Middle frontal gyrus (tissue), 1 donor: ENCODE results near the gene BUD31.
"Not testable (repeated sequence)": the region's sequence is repeated elsewhere in the genome, so short reads cannot be mapped to it uniquely, and the experiment has no call there.

ENCODE experiments used
- DNase-seq: peaks from one replicate; pipeline ENCODE4 v3.0.0-alpha.2; 2015; ENCODE audit warnings: low spot score; ENCODE audit errors: extremely low spot score

The BUD31 gene

DNA sequence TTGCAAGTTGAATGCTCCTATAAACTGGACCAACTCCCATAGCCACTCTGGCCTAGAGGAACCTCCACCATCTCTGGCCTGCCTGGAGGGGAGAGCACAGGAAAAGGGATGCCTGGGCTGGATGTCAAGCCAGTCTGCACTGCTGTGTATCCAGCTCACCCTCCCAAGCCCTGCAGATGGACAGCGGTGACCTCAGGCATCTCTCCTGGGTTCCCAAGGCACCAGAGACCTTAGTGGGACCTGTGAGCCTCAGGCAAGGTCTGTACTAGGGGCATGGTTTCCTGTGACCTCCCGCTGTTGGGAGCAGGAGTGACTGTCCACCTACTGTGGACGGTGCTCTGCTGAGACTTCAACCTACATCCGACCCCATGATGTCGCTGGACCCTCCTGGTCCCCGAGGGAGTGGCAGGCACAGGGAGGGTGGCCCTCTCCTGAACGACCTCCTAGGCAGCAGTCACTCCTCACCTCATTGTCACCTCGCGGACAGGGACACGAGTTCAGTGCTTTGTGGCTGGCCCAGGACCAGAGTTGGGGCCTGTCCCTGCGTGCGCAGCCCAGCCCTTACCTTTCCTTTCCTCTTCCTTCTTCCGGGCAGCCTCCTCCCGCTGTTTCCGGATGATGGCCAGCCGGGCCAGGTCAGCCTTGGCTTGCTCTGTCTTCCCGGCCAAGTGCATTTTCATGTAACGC lies 11.3 kb upstream of the BUD31 start:
- no peak for DNase-seq

DNA sequence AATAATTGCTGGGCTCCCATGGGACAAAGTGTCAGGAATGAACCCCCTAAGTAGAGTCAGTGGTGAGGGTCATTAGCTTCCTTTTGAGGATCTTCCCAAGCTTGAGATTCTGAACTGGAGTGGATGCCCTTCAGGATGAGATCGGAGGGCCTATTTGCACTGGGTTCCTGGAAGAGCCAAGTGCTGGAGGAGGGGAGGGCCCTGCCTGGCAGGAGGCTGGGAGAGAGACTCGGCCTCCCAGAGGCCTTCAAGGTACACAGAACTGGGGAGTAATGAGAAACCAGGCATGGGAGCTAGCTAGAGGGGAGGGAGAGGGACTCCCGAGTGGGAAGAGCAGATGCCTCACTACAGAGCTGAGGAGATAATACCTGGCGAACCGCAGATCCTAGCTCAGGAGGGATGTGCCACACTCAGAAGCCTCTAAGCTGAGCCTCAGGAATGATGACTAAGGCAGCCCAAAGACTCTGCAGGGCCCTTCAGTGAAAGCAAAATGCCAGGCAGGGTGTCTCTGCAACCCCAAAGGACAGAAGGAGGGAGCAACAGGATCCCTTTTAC lies 9.8 kb upstream of the BUD31 start:
- DNase-seq = no peak

DNA sequence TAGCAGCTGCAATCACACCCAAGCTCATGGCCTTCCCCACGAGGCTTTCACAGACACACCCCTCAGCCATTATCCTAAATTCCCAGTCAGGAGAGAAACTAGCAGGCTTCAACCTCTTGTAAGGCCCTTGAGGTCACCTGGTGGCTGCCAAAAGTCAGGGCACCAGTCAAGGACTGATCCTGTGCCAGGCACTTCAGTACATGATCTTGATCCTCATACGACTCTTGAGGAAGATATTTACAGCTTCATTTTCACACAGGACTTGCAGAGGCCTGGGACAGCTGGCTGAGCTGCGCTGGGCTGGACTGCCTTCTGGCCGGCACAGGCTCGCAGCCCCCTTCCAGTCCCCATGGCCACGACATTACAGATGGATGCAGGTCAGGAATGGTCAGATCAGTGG lies 9.2 kb upstream of the BUD31 start:
- no peak for DNase-seq

DNA sequence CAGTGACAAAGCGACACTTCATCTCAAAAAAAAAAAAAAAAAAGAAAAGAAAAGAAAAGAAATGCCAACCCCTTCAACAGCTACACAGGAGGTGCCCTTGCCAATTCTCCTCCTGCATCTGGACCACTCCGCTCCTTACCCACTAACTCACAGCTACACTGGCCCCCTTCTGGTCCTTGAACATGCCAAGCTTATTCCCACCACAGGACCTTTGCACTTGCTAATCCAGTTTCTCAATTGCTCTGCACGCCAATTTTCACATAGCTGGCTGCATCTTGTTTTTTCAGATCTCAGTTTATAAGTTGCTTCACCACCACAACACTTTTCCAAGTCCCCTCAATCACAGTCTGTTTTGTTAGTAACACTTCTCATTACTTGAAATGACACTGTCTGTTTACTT lies 5.9 kb upstream of the BUD31 start:
- no peak for DNase-seq

DNA sequence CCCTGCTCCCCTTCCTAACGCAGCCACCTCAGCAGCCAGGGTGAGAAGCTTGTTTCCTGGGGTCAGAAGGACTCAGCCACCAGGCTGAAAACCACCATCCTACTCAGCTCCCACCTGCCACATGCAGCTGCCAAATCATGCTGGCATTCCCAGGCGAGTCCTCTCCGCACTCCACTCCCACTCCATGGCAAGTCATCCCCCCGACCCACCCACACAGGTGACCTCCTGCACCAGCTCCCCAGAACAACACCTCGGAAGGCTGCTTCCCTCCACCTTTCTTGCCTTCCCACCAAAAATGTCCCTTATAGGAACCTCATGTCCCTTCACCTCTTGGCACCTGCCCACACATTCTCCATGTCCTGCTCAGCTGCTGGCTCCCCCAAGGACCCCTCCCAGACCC lies 5.0 kb upstream of the BUD31 start:
- no peak for DNase-seq

DNA sequence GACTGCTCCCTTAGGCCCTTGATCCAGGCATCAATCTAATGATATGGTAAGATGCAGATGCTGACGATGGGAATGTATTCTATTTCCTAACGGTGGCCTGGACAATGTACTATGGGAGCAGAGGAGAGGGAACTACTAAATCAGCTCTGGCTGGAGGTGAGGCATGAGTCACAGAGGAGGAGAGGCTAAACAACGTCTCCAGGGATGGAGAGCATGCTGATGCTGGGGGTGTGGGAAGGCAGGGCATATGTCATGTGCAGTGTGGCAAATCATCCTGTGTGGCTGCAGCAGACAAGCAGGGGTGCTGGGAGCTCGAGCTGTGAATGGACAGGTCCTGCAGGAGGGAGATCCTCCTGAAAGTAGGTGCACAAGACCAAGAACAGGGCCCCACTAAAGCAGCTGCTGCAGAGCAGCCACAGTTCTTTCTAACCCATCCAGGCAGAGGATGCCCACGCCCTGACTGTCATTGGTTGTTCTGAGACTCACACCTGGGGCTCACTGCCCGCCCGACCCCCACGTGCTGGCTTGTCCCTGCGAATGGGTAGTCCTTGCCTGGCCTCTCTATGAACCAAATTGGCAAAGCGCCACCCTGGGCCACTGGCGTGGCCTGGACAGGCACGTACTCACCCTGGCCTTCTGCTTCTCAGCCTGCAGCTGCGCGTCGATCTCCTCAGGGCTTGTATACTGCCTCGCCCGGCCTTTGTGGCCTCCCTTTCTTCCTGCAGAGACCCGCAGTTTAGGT lies 4.4 kb upstream of the BUD31 start:
- no peak for DNase-seq

DNA sequence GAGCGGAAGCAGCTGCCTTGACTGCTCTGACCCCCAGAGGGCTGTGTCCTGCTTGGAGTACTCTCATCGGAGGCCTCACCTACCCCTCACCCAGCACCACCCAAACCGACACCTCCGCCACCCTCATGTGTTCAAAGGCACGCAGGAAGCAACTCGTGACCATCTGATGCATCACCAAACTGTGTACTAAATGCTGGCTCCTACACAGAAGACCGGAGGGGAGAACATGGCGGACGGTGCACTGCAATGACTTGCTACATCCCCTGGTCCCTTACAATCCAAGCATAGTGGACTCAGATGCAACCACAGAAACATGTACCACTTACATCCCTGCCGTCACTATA lies 3.8 kb upstream of the BUD31 start:
- DNase-seq = no peak

DNA sequence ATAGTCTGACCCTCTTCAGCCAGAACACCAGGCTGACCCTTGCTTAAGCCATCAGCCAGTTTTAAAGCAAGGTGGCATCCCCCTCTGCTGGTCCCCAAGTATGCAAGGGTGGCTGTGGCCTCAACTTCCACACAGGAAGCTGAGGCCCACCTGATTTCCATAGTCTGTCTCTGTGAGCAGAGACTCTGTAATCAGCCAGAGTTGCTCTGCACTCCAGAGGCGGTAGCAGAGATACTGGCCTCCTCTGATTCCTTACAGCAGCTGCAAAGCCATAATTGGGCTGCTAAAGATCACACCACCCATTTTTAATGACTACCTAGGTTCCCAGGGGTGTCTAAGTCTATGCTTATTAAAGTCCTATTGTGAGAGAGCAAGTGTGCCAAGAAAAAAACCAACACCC lies 2.2 kb upstream of the BUD31 start:
- no peak for DNase-seq

DNA sequence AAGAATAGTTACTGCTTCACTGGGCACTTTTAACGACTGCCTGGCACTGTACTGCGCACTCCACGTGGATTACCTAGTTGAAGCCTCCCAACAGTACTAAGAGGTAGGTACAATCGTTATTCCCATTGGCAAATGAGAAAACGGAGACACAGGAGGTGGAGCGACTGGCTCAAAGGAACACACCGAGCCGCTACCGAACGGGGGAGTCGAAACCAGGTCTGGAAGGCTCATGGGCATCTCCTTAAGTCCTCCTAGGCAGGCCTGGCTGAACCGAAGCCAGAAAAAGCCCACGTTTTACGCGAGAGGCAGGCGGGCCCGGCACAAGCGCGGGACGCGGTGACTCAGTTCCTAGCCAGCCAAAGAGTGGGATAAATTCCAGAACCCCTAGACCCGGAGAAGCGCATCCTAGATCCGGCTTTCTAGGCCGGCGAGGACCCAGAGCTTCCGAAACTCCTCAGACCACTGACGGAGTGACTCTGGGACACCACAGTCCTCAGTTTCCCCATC lies 844 bp upstream of the BUD31 start:
- DNase-seq = peak; percentile 21

DNA sequence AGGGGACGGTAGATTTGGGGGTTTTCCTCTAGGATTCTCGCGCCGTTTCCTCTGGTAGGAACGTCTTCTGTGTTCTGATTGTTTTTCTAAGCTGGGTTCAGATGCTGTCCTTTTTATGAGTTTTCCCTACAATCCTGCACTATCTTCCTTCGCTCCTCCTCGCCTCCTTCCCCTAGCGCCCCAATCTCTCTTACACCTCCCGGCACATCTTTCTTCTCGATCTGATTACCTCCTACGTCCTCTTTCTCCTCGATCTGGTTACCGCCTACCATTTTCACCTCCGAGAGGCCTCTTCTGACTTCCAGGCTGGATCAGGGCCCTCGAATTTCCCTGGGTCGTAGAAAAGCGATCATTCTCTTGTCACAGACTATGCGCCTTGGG lies 413 bp downstream of the BUD31 start:
- no peak for DNase-seq

DNA sequence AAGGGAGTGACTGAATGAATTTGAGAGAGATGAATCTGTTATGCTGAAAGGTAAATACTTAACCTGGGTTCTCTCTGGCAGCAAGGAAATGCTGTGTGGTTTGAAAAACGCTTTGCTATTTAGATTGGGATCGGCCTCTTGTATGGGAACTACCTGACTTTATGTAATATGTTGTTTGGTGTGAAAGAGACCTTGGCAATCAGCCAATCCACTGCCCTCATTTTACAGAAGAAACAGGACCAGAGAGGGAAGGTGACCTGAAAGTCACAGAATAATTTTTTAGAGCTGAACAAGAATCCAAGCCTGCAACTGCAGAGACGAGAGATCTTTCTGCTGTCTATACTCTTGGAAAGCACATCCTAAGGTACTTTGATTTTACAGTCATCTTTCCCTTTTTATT lies 1.0 kb downstream of the BUD31 start:
- DNase-seq = no peak

DNA sequence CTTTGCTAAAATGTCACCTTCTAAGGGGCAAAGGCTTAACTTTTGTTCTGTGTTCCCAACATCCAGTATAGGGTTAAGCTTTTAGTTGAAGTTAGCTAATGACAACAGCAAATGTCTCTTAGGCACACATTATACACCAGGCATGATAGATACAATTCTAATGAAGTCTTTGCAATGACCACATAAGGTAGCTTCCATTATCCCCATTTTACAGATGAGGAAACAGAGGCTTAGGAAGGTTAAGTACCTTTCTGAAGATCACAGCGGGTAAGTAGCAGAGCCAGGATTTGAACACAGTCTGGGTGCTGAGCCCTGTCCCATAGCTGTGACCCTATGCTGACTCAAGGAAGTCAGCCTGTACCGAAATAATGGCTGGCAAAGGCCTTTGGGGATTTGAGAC lies 1.9 kb downstream of the BUD31 start:
- DNase-seq = no peak

DNA sequence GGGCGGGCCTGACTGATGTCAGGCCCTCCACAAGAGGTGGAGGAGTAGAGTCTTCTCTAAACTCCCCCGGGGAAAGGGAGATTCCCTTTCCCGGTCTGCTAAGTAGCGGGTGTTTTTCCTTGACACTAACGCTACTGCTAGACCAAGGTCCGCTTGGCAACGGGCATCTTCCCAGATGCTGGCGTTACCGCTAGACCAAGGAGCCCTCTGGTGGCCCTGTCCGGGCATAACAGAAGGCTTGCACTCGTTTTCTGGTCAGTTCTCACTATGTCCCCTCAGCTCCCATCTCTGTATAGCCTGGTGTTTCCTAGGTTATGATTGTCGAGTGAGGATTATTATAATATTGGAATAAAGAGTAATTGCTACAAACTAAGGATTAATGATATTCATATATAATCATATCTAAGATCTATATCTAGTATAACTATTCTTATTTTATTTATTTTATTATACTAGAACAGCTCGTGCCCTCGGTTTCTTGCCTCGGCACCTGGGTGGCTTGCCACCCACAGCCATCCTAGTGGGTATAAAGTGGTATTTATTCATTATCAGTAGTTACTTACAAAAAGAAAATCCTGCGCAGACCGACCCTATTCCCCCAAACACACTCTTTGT lies 6.9 kb downstream of the BUD31 start:
- not testable (repeated sequence) for DNase-seq

DNA sequence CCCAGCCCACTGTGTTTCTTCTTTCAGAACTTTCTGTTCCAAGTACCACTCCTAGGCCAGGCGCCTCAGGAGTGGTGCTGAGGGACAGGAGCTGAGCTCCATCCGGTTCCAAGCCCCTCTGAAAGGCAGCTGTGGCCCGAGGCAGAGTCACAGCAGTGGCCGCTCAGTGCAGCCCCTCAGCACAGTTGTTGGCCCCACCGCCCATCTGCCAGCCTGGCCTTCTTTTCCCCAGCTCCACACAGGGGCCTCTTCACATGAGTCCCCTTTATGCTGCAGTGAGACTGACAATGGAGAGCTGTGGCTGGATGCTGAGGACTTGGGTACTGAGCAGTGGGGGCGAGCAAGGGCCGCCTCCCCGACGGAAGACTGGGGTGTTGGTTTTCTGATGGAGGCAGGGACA lies 9.5 kb downstream of the BUD31 start:
- no peak for DNase-seq

DNA sequence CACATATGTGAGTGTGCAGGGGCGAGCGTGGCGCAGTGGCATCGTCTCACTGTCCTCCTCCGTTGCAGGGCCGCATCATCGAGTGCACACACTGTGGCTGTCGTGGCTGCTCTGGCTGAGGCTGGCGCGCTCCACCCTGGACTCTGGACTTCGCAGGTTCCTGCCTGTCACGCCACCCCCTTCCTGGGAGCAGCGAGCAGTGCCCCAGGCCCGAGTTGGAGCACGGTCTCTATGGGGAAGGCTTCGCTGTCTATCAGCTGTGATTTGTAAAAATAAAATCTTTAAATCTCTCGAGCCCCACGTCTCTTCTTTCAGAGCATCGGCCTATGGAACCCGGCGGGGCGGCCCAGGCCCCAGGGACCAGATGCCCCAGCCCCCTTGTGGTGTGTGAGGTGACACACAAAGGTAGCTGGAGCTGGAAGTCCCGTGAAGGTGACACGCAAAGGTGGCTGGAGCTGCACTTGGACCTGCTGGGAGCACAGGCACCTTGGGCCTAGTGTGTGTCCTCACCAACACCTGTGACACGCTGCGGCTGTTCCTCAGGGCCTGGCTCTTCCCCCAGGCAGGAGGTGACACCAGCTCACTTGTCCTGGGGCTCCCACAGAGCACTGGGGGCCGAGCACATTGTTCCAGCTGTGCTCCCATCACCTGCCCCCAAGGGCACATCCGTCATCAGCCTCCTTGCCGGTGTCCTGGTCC lies 10.7 kb downstream of the BUD31 start:
- no peak for DNase-seq

DNA sequence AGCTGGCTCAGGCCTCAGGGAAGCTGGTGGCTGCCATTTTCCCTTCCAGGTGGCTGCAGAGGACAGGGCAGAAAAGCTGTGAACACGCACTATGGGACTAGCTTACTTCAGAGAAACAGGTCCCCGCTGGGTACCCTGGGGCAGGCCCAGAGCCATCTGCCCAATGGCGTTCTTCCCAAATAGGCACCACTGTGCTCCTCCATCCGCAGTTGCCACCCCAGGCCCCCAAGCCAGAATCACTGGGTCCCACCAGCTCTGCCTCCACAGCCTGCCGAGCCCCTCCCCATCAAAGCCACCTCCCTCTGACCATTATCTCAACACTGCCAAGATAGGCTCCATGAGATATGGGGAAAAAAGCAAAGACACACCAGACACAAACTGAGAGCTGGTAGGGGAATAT lies 11.4 kb downstream of the BUD31 start:
- DNase-seq = no peak

DNA sequence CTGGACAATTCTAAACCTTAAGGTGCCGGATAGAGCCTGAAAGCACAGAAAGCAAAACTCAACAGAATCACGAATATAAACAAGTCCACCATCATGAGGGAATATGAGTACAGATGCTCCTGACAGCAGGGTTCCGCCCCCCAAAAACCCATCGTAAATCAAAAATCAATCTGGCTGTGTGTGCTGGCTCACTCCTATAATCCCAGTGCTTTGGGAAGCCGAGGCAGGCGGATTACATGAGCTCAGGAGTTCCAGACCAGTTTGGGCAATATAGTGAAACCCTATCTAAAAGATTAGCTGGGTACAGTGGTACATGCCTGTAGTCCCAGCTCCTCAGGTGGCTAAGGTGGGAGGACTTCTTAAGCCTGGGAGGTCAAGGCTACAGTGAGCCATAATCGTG lies 12.2 kb downstream of the BUD31 start:
- DNase-seq = no peak

DNA sequence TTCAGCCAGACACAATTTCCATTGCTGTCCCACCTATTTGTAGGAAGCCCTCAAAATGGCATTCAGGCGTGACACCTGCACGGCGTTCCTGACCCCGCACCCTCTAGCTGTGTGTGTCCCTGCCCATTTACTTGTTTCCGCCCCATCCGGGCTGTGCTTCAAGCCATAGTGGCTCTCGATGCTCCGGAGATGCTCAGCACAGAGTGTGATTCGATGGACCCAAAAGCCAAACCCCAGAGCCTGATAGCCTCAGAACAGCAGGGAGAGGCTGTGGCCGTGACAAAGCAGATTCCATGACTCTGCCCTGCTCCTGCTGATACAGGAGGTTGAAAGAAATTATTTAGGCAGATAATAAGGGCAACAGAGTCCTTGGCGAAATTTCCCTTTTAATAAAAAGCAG lies 13.4 kb downstream of the BUD31 start:
- no peak for DNase-seq

DNA sequence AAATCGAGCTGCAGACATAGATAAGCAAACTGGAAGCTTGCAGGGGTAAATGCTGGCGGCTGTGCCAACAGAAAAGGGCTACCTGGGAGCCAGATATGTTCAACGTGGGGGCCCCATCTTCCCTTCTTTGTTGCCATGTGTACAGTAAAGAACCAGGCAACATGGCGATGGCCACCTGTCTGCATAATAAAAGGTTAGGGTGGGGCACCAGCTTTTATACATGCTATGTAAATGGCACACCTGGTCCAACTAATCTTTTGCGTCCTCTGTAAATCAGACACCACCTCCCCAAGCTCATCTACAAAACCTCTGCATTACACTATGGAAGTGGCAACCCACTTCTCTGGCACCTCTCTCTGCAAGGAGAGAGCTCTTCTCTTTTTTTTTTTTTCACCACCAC lies 13.9 kb downstream of the BUD31 start:
- no peak for DNase-seq

DNA sequence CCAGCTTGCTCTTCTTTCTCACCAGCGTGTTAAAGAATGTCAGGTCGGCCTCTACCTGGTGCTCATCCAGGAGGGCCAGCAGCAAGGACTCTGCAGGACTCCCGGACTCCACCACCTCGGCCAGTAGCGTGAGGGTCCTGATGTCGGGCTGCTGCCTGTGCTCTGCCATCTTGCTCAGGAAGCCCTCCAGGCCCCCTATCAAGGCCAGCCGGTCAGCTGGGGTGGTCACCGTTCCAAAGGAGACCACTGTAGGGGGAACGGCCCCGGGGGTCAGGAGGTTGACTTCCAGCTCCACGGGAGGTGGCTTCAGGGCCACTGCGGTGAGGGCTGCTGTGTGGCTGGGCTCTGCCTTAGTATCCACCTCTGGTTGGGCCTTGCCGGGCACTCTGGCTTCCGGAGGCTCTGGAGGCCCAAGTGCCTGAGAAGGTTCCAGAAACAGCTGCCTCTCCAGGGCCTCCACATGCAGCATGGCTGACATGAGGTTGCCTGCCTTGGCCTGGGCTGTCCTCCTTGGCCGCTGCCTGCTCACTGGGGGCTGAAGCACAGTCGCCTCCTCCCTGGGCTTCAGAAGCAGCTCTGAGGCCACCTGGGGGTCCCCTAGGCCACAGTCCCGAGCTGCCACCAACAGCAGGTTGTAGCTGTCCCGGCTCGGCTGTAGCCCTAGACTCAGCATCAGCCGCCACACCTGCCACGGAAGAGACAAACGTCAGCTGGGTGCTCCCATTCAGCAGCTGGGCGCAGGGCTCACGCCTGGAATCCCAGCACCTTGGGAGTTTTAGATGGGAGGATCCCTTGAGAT lies 16.4 kb downstream of the BUD31 start:
- DNase-seq = no peak

DNA sequence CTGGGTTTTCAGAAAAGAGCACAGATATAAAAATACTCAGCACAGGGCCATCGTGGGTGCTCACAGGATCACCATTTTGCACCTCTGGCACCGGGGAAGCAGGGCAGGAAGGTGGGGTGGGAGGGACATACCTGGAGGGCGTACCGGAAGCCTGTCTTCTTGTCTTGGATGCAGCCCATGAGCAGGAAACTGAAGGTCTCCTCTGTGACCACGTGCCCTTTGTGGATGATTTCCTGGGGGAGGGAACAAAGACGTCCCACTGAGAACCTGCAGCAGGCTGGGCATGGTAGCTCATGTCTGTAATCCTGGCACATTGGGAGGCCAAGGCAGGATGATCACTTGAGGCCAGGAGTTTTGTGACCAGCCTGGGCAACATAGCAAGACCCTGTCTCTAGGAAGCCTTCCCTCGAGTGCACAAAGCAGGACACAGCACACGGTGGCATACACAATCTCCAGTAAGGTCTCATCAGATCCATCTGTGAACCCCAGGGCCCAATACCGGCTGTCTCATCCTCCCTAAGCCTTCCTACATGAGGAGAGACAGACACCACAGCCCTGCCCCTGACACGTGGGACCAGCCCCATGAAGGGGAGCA lies 20.3 kb downstream of the BUD31 start:
- DNase-seq = no peak
